Stomach (tissue), 4 donors: Measurements from ENCODE around the gene TUSC7.

Experiments used
- EP300 ChIP-seq: sonication (generic); formaldehyde crosslinking; IDR thresholded peaks from one replicate; pipeline ENCODE4 v1.6.1; 2017; ENCODE audit warnings: antibody characterized with exemption
- POLR2A ChIP-seq, 4 donors: fragments of 450-650 bp; IDR thresholded peaks; one replicate each; pipeline ENCODE4 v1.6.1; 2016; ENCODE audit warnings: antibody characterized with exemption in 4 of 4, control low read depth in 2 of 4, mild to moderate bottlenecking in 1 of 4, moderate library complexity in 1 of 4
- POLR2AphosphoS5 ChIP-seq, 3 donors: sonication (generic); formaldehyde crosslinking; IDR thresholded peaks; one replicate each; pipeline ENCODE4 v1.6.1; 2016; ENCODE audit warnings: antibody characterized with exemption in 3 of 3
- TF ChIP-seq, protein P1 (sequence below), 7 experiments: fragments of 450-650 bp in 4 of 7; fragments of 200-600 bp in 3 of 7; sonication (generic) in 3 of 7; IDR thresholded peaks; one replicate each; pipeline ENCODE4 v1.5.1; 2016 to 2019; ENCODE audit warnings: antibody characterized with exemption in 7 of 7, control low read depth in 2 of 7, mild to moderate bottlenecking in 1 of 7

DNA sequence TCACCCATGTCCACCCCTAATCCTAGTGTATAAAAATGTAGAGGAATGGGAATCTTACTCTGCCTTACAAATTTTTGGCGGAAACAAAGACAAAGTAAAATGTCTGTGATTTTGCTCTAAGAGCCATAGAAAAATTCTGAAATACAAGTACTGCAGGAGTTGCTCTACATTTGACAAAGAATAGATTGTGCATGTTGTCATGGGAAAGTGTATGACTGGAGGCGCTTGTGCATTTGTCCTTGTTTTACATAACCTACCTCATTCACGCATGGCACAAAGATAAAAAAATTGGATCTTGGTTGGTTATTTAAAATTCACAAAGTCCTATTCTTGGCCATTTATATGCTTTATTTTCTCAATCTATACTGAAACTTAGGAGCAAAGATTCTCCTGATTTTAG lies 2.0 kb upstream of the TUSC7 start:
- TF ChIP-seq POLR2AphosphoS5 (IDR thresholded peaks at IDR 0.05) (no peak), POLR2A (IDR thresholded peaks at IDR 0.05) (no peak), EP300 (no peak)
- TF ChIP-seq, protein P1, sequence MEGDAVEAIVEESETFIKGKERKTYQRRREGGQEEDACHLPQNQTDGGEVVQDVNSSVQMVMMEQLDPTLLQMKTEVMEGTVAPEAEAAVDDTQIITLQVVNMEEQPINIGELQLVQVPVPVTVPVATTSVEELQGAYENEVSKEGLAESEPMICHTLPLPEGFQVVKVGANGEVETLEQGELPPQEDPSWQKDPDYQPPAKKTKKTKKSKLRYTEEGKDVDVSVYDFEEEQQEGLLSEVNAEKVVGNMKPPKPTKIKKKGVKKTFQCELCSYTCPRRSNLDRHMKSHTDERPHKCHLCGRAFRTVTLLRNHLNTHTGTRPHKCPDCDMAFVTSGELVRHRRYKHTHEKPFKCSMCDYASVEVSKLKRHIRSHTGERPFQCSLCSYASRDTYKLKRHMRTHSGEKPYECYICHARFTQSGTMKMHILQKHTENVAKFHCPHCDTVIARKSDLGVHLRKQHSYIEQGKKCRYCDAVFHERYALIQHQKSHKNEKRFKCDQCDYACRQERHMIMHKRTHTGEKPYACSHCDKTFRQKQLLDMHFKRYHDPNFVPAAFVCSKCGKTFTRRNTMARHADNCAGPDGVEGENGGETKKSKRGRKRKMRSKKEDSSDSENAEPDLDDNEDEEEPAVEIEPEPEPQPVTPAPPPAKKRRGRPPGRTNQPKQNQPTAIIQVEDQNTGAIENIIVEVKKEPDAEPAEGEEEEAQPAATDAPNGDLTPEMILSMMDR (IDR thresholded peaks at IDR 0.05) = no peak
